Vagina (tissue), 2 donors: ENCODE results near the gene FOXK1. TPM values are rescaled to one million over a fixed set of nuclear protein-coding genes. Genes with fewer than 3 reads are reported as not detected.

ENCODE experiments used
- DNase-seq, 2 donors: peaks; one replicate each; pipeline ENCODE4 v3.0.0-alpha.2; 2017; ENCODE audit errors: extremely low spot score in 2 of 2
- H3K27ac ChIP-seq: fragments of 200-600 bp; sonication (generic); one replicate; pipeline ENCODE4 v1.5.1; 2019
- H3K27me3 ChIP-seq: fragments of 200-600 bp; sonication (generic); one replicate; pipeline ENCODE4 v1.5.1; 2019
- H3K36me3 ChIP-seq, 2 donors: fragments of 200-600 bp; sonication (generic); one replicate each; pipeline ENCODE4 v1.5.1; 2017 to 2019
- H3K4me1 ChIP-seq: fragments of 200-600 bp; sonication (generic); one replicate; pipeline ENCODE4 v1.5.1; 2019
- H3K4me3 ChIP-seq, 2 donors: fragments of 200-600 bp; sonication (generic); 1 replicate in 1 of 2; 2 replicates in 1 of 2; pipeline ENCODE4 v1.5.1; 2016 to 2019
- H3K9me3 ChIP-seq: fragments of 200-600 bp; sonication (generic); one replicate; pipeline ENCODE4 v1.5.1; 2019
- CTCF ChIP-seq, 3 experiments: fragments of 450-650 bp in 2 of 3; fragments of 200-600 bp in 1 of 3; sonication (generic) in 1 of 3; IDR thresholded peaks; one replicate each; pipeline ENCODE4 v1.5.1; 2017 to 2019; ENCODE audit warnings: antibody characterized with exemption in 3 of 3, mild to moderate bottlenecking in 2 of 3, moderate library complexity in 2 of 3
- POLR2A ChIP-seq, 2 donors: fragments of 450-650 bp; IDR thresholded peaks; one replicate each; pipeline ENCODE4 v1.6.1; 2017; ENCODE audit warnings: antibody characterized with exemption in 2 of 2, mild to moderate bottlenecking in 2 of 2, moderate library complexity in 2 of 2
- POLR2AphosphoS5 ChIP-seq, 2 donors: sonication (generic); formaldehyde crosslinking; IDR thresholded peaks; one replicate each; pipeline ENCODE4 v1.9.0; 2017; ENCODE audit warnings: antibody characterized with exemption in 2 of 2, mild to moderate bottlenecking in 2 of 2, low read depth in 1 of 2; ENCODE audit not compliant: insufficient read depth in 1 of 2
- intact Hi-C: fragments of 100-400 bp; cut with DNase I; formaldehyde crosslinking; loops from one replicate; pipeline ENCODE4 v1.15.1; 2023
- total RNA-seq: library from RNA; depleted of rRNA; stranded (reverse); fragments of >200 nt; gene quantifications from one replicate; pipeline ENCODE4 v1.2.3, GENCODE V29; 2016

The FOXK1 gene
- total RNA-seq, 1 donor from 2014 or later = 28.5 TPM

GRCh38 chr7:4783292-4783652, 101.2 kb downstream of the FOXK1 start:
- intact Hi-C loops = no loop called here
- peaks cover 0 to 71% of the 10 kb centered on the region in 2 donors for H3K36me3 ChIP-seq
- DNase-seq = no peak
- no peaks in the 10 kb centered on the region for H3K27me3 ChIP-seq
- H3K4me3 ChIP-seq = no peak overlapping the region
- H3K4me1 ChIP-seq = peaks cover 2% of the 10 kb centered on the region
- H3K9me3 ChIP-seq = no peaks in the 10 kb centered on the region
- no peak for TF ChIP-seq CTCF (IDR thresholded peaks at IDR 0.05)
- no peak for TF ChIP-seq POLR2AphosphoS5 (IDR thresholded peaks at IDR 0.05; ENCODE audit: insufficient read depth in 1 of 2, low read depth in 1 of 2)
- TF ChIP-seq POLR2A (IDR thresholded peaks at IDR 0.05) = no peak
- no peak overlapping the region for H3K27ac ChIP-seq

- TF ChIP-seq CTCF (IDR thresholded peaks at IDR 0.05) = no peak
- no peak for TF ChIP-seq POLR2A (IDR thresholded peaks at IDR 0.05)
- TF ChIP-seq POLR2AphosphoS5 (IDR thresholded peaks at IDR 0.05; ENCODE audit: insufficient read depth in 1 of 2, low read depth in 1 of 2) = no peak
- H3K4me3 ChIP-seq = no peak overlapping the region
- H3K4me1 ChIP-seq = no peaks in the 10 kb centered on the region
- H3K27me3 ChIP-seq = no peaks in the 10 kb centered on the region
- H3K9me3 ChIP-seq = no peaks in the 10 kb centered on the region
- H3K27ac ChIP-seq = no peak overlapping the region
- intact Hi-C loops = no loop called here
- H3K36me3 ChIP-seq = peaks cover 0 to 76% of the 10 kb centered on the region in 2 donors
- no peak for DNase-seq
Measured at GRCh38 chr7:4783762-4784351, 101.8 kb downstream of the FOXK1 start.

- H3K36me3 ChIP-seq = peaks cover 0 to 80% of the 10 kb centered on the region in 2 donors
- no peaks in the 10 kb centered on the region for H3K9me3 ChIP-seq
- TF ChIP-seq POLR2AphosphoS5 (IDR thresholded peaks at IDR 0.05; ENCODE audit: insufficient read depth in 1 of 2, low read depth in 1 of 2) (no peak), POLR2A (IDR thresholded peaks at IDR 0.05) (no peak), CTCF (IDR thresholded peaks at IDR 0.05) (no peak)
- DNase-seq = no peak
- H3K27ac ChIP-seq = no peak overlapping the region
- no peaks in the 10 kb centered on the region for H3K27me3 ChIP-seq
- no peak overlapping the region for H3K4me3 ChIP-seq
- intact Hi-C loops = no loop called here
- H3K4me1 ChIP-seq = no peaks in the 10 kb centered on the region
Measured at GRCh38 chr7:4784799-4785198, 102.7 kb downstream of the FOXK1 start.

- H3K36me3 ChIP-seq = peaks cover 0 to 86% of the 10 kb centered on the region in 2 donors
- no peak overlapping the region for H3K4me3 ChIP-seq
- H3K9me3 ChIP-seq = no peaks in the 10 kb centered on the region
- DNase-seq = no peak
- no peak overlapping the region for H3K27ac ChIP-seq
- intact Hi-C loops = no loop called here
- no peaks in the 10 kb centered on the region for H3K4me1 ChIP-seq
- TF ChIP-seq POLR2AphosphoS5 (IDR thresholded peaks at IDR 0.05; ENCODE audit: insufficient read depth in 1 of 2, low read depth in 1 of 2) (no peak), POLR2A (IDR thresholded peaks at IDR 0.05) (no peak), CTCF (IDR thresholded peaks at IDR 0.05) (no peak)
- no peaks in the 10 kb centered on the region for H3K27me3 ChIP-seq
Measured at GRCh38 chr7:4785371-4785770, 103.3 kb downstream of the FOXK1 start.

GRCh38 chr7:4786015-4786414, 103.9 kb downstream of the FOXK1 start:
- Histone ChIP-seq H3K27me3 (no peaks in the 10 kb centered on the region), H3K9me3 (no peaks in the 10 kb centered on the region), H3K4me1 (no peaks in the 10 kb centered on the region), H3K36me3 (peaks cover 0 to 92% of the 10 kb centered on the region in 2 donors), H3K27ac (no peak overlapping the region), H3K4me3 (no peak overlapping the region)
- intact Hi-C loops = no loop called here
- DNase-seq = no peak
- TF ChIP-seq POLR2A (IDR thresholded peaks at IDR 0.05) (no peak), POLR2AphosphoS5 (IDR thresholded peaks at IDR 0.05; ENCODE audit: insufficient read depth in 1 of 2, low read depth in 1 of 2) (no peak), CTCF (IDR thresholded peaks at IDR 0.05) (no peak)
